Activated T-cell treated with anti-CD3 and anti-CD28 coated beads, Interleukin-2, amount 50 U/mL, for 4 hours (primary cell): ENCODE data around the gene CTXN1. TPM values are rescaled to one million over a fixed set of nuclear protein-coding genes. Genes with fewer than 3 reads are reported as not detected.

ENCODE experiments used
- ATAC-seq, 2 donors: fragments of 200-7000 bp; cut with Tn5 transposase; one replicate each; pipeline ENCODE4 v1.10.0; 2021
- DNase-seq: peaks from one replicate; pipeline ENCODE4 v3.0.0-alpha.2; 2020
- H3K27me3 Mint-ChIP-seq: one replicate; pipeline ENCODE4 v1.8.0; 2021; ENCODE audit warnings: low read depth, mixed read lengths
- H3K36me3 Mint-ChIP-seq: one replicate; pipeline ENCODE4 v1.8.0; 2022; ENCODE audit warnings: mixed read lengths; ENCODE audit not compliant: insufficient read depth
- H3K4me1 Mint-ChIP-seq: one replicate; pipeline ENCODE4 v1.8.0; 2021; ENCODE audit warnings: low read depth, mixed read lengths
- H3K4me3 Mint-ChIP-seq: one replicate; pipeline ENCODE4 v1.8.0; 2021; ENCODE audit warnings: mild to moderate bottlenecking, moderate library complexity, mixed read lengths
- H3K9me3 Mint-ChIP-seq: one replicate; pipeline ENCODE4 v1.8.0; 2021; ENCODE audit warnings: mixed read lengths
- total RNA-seq, 3 donors: library from RNA; stranded (reverse); gene quantifications; one replicate each; pipeline ENCODE4 v1.2.1, GENCODE V29; 2021

Gene CTXN1
- total RNA-seq, 3 donors from 2014 or later, result 0.71 to 1.4 (median 0.95) TPM

DNA sequence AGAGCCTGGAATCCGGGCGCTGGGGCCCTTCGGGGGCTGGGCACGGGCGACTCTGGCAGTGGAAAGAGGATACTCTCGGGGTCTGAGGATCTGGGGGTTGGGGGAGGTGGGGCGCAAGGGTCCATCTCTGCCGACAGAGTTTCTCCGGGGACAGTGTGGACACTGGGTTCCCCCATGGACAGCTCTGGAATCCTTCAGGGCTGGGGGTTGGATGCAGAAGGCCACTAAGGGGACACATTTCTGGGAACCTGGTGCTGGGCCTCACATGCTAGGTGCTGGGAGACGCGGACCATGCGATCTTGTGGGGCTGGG is 9.0 kb downstream of the CTXN1 start:
- no peaks in the 10 kb centered on the region for H3K9me3 Mint-ChIP-seq
- peak overlapping the region; percentile 69 for H3K4me3 Mint-ChIP-seq
- DNase-seq (no peak), ATAC-seq (no peak)
- peaks cover 6% of the 10 kb centered on the region for H3K36me3 Mint-ChIP-seq
- H3K27me3 Mint-ChIP-seq, result peaks cover 36% of the 10 kb centered on the region
- H3K4me1 Mint-ChIP-seq, result peaks cover 33% of the 10 kb centered on the region

DNA sequence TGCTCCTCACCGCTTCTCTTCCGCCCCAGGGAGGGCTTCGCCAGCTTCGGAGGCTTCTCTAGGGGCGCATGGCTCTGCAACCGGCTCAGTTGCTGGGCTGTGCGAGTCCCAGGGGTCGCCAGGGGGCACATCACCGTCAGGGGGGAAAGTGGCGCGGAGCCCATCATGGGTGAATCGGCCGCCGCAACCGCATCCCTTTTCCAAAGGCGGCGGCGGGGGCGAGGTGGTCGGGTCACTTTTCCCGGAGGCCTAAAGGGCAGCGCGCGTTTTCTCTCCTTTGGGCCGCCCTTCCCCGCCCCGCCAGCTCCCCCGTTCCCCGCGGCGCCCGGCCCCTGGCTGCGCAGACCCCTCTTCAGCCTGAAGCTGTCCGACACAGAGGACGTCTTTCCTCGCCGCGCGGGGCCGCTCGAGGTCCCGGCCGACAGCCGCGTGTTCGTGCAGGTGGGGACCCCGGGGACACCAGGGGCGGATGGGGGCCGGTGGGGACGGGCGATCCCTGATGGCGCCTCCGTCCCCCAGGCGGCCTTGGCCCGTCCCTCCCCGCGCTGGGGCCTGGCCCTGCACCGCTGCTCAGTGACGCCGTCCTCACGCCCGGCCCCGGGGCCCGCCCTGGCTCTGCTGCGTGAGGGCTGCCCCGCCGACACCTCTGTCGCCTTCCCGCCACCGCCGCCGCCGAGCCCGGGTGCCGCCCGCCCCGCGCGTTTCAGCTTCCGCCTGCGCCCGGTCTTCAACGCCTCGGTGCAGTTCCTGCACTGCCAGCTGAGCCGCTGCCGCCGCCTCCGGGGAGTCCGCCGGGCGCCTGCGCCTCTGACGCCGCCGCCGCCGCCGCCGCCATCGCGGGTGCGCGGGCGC is 9.6 kb downstream of the CTXN1 start:
- no peaks in the 10 kb centered on the region for H3K9me3 Mint-ChIP-seq
- peaks cover 8% of the 10 kb centered on the region for H3K36me3 Mint-ChIP-seq
- peaks cover 27% of the 10 kb centered on the region for H3K4me1 Mint-ChIP-seq
- no peak for DNase-seq
- ATAC-seq, result peak; percentile 23 to 26
- H3K27me3 Mint-ChIP-seq, result peaks cover 36% of the 10 kb centered on the region
- H3K4me3 Mint-ChIP-seq, result peak overlapping the region; percentile 50

DNA sequence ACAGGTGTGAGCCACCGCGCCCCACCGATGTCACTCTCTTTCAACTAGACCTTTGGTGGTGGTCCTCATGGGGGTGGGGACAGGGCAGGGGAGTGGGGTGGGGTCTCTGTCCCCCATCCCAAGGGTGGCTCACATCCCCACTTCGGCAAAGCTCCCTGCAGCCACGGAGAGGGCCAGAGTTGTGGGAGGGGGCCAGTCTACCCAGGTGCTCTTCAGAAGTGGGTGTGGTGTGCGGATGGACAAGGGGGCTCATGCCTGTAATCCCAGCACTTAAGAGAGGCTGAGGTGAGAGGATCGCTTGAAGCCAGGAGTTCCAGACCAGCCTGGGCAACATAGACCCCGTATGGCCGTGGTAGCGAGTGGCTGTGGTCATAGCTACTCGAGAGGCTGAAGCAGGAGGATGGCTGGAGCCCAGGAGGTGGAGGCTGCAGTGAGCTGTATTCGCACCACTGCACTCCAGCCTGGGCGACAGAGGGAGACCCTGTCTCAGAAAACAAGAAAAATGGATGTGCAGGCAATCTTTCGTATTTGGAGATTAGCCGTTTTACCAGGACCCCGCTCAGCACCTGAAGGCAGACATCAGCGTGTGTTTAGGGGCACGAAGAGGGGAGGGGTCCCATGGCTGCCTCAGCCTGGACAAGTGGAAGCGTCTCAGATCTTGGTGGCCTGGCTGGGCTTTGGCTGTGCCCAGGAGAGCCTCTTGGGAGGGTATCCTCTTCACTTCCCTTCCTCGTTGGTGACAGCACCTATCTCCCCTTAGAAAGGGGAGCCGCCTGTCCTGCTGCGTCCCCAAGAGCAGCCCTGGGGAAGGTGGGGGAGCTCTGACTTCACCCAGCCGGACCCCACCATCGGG is 10.5 kb downstream of the CTXN1 start:
- Mint-ChIP-seq H3K9me3 (no peaks in the 10 kb centered on the region), H3K4me1 (peaks cover 22% of the 10 kb centered on the region)

DNA sequence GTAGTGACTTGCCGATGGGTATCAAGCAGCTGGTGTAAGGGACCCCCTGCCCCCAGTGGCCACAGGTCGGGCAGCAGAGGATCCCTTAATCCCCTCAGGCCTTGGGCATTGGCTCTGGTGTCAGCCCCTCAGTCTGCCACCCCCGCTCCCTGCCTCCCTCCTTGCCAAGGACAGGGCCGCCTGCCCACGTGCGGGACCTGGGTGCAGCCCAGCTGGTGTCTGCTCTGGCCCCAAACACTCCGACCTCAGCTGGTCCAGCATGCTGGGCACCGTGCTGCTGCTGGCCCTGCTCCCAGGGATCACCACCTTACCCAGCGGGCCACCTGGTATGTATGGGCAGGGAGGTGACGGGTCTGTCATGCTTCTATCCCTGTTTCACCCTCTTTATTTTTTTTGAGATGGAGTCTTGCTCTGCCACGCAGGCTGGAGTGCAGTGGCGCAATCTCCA is 11.3 kb downstream of the CTXN1 start, which contains the start of gene TGFBR3L:
TSS of gene TGFBR3L (plus strand) at position 233 of the 448 bp plus-strand sequence.
- ATAC-seq, result no peak
- Mint-ChIP-seq H3K36me3 (peaks cover 14% of the 10 kb centered on the region), H3K9me3 (no peaks in the 10 kb centered on the region), H3K4me1 (peaks cover 16% of the 10 kb centered on the region), H3K4me3 (peak within 1 kb of the TSS; percentile 50), H3K27me3 (peaks cover 31% of the 10 kb centered on the region)
- DNase-seq, result no peak

More for the DNA sequence above, 10.5 kb downstream of the CTXN1 start:
- H3K27me3 Mint-ChIP-seq, result peaks cover 36% of the 10 kb centered on the region
- no peak for ATAC-seq
- no peak for DNase-seq
- peaks cover 14% of the 10 kb centered on the region for H3K36me3 Mint-ChIP-seq
- H3K4me3 Mint-ChIP-seq, result peak overlapping the region; percentile 50

DNA sequence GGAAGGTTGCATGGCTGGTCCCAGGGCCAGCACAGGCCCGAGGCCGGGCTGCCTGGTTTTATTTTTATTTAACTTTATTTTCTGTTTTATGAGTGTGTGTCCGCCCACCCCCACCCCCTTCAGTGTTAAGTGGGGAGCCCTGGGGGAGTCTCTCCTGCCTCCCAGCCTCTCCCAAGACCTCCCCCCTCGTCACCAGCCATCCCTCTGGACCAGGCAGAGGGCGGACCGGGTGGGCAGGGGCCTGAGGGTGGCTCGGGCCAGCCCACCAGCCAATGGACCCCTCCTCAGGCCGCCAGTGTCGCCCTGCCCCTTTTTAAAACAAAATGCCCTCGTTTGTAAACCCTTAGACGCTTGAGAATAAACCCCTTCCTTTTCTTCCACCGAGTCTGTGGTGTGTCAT is 11.8 kb downstream of the CTXN1 start:
- Mint-ChIP-seq H3K9me3 (no peaks in the 10 kb centered on the region), H3K36me3 (peaks cover 14% of the 10 kb centered on the region), H3K27me3 (peaks cover 30% of the 10 kb centered on the region), H3K4me3 (no peak overlapping the region), H3K4me1 (peaks cover 14% of the 10 kb centered on the region)
- DNase-seq, result no peak
- no peak for ATAC-seq

DNA sequence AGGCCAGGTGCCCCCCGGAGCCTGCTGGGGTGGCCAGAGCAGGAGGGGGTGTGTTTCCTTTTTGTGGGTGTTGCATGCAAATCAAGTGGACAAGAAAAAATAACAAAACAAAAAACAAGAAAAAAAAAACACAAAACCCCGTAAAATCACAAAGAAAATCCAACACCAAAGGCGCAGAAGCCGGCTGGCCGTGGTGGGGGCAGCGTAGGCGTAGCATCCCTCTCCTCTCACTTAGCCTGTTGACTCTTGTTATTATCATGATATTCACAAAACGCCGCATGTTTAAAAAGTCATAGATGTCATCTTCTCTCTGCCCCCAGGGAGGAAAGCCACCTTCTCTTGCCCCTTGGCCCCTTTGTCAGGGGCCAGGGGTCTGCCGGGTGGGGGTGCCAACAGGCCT is 12.3 kb downstream of the CTXN1 start:
- DNase-seq, result no peak
- peaks cover 14% of the 10 kb centered on the region for H3K4me1 Mint-ChIP-seq

DNA sequence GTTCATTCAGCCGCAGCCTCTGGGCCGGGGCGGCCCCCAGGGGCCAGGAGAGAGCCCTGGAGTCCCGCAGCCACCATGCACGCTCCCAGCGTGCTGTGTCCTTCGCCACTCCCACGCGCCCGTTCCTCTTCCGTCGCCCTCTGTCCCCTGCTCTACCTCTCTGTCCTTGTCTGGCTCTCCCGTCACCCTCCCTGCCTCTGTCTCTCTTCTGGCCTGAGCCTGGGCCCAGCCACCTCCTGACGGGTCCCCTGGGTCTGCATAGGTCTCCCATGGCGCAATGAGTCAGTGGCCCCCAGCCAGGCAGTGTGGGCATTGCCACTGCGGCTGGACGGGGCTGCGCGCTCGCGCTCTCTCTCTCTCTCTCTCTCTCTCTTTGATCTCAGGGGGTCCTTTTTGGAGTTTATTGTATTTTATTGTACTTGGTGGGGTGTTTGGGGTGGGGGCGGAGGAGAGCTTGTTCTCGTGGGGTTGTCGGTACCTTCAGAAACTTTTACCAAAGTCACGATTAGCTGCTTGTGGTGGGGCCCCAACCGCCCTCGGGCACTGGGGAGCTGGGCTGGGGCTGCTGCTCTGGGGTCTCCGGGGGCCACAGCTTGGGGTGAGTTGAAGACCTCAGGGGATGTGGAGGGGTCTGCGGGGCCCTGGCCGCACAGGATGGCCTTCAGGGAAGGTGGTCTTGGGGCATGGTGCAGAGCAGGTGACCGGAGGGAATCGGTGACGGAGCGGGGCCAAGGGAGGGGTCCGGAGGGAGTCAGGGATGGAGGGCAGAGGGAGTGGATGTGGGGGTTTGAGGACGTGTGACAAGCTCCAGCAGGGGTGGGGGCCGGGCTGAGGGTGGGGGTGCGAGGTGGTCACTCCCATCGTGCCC is 13.0 kb downstream of the CTXN1 start:
- no peak for ATAC-seq
- H3K4me1 Mint-ChIP-seq, result peaks cover 13% of the 10 kb centered on the region
- no peak for DNase-seq
- H3K4me3 Mint-ChIP-seq, result no peak overlapping the region
- no peaks in the 10 kb centered on the region for H3K9me3 Mint-ChIP-seq
- peaks cover 24% of the 10 kb centered on the region for H3K27me3 Mint-ChIP-seq
- H3K36me3 Mint-ChIP-seq, result peaks cover 14% of the 10 kb centered on the region

More for the DNA sequence above, 12.3 kb downstream of the CTXN1 start:
- H3K9me3 Mint-ChIP-seq, result no peaks in the 10 kb centered on the region
- H3K27me3 Mint-ChIP-seq, result peaks cover 30% of the 10 kb centered on the region
- H3K4me3 Mint-ChIP-seq, result no peak overlapping the region
- peaks cover 14% of the 10 kb centered on the region for H3K36me3 Mint-ChIP-seq
- ATAC-seq, result no peak

DNA sequence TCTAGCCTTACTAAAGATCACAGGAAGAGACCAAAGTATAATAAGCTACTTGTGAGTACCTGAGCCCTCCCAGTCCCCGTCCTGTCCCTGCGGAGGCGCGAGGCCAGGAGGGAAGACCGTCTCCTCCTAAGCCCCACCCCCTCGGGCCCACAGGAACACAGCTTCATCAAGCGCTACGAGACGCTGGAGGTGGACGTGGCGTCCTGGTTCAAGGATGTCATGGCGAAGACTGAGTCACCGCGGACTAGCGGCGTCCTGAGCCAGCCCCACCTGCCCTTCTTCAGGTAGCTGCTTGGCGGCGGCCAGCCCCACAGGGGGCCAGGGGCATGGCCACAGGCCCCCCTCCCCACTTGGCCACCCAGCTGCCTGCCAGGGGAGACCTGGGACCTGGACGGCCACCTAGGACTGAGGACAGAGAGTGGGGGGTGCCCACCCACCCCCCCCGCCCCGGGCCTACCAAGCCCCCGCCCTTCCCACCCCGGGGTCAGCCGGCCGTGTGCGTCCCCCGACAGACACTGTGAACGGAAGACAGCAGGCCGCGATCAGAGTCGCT is 13.7 kb downstream of the CTXN1 start:
- Mint-ChIP-seq H3K27me3 (peaks cover 22% of the 10 kb centered on the region), H3K4me3 (no peak overlapping the region), H3K9me3 (no peaks in the 10 kb centered on the region), H3K36me3 (peaks cover 14% of the 10 kb centered on the region), H3K4me1 (peaks cover 15% of the 10 kb centered on the region)
- DNase-seq (no peak), ATAC-seq (no peak)

DNA sequence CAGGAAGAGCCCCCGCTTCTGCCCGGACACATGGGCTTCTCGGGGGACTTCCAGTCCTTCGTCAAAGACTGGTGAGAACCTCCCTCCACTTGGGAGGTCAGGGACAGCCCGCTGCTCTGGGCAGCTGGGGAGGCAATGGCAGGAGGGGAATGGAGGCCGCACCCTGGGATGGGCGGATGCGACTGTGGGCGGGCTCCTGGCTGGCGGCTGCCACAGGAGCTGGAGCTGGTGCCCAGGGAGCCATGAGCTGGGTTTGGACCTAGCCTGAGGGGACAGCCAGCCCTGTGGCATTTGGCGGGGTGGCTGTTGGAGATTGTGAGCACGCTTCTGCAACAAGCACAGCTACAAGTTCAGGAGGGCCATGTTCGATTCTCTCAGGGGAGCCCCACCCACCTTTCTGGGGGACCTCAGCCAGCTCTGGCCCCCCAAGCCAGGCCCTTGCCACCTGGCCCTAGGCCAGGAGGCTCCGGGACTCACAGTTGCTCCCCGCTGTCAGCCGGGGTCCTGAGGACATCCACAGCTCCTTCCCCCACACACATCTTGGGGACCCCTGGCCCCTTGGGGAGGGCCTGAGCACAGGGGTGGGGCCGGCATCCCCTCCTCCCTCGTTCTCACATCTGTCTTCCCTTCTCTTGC is 14.3 kb downstream of the CTXN1 start:
- H3K36me3 Mint-ChIP-seq, result peaks cover 14% of the 10 kb centered on the region
- H3K27me3 Mint-ChIP-seq, result peaks cover 18% of the 10 kb centered on the region
- ATAC-seq, result no peak
- peaks cover 11% of the 10 kb centered on the region for H3K4me1 Mint-ChIP-seq
- no peak for DNase-seq
- H3K4me3 Mint-ChIP-seq, result no peak overlapping the region
- no peaks in the 10 kb centered on the region for H3K9me3 Mint-ChIP-seq

DNA sequence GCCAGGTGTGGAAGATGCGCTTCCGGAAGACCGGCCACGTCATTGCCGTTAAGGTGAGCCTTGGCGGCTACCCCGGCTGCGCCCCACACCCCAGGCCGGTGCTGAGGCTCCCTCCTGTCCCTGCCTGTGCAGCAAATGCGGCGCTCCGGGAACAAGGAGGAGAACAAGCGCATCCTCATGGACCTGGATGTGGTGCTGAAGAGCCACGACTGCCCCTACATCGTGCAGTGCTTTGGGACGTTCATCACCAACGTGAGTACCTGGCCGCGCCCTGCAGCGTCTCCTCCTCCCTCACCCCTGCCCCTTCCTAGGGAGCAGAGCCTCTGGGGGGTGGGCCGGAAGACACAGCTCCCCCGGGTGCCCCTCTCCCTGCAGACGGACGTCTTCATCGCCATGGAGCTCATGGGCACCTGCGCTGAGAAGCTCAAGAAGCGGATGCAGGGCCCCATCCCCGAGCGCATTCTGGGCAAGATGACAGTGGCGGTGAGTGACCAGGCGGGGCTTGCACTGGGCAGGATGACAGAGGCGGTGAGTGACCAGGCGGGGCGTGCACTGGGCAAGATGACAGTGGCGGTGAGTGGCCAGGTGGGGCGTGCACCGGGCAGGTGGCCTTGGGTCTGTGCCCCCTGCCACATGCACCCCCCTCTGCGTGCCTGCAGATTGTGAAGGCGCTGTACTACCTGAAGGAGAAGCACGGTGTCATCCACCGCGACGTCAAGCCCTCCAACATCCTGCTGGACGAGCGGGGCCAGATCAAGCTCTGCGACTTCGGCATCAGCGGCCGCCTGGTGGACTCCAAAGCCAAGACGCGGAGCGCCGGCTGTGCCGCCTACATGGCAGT is 15.4 kb downstream of the CTXN1 start:
- Mint-ChIP-seq H3K4me3 (no peak overlapping the region), H3K4me1 (peaks cover 9% of the 10 kb centered on the region), H3K9me3 (no peaks in the 10 kb centered on the region), H3K27me3 (peaks cover 13% of the 10 kb centered on the region), H3K36me3 (peaks cover 14% of the 10 kb centered on the region)
- DNase-seq, result no peak
- ATAC-seq, result no peak

DNA sequence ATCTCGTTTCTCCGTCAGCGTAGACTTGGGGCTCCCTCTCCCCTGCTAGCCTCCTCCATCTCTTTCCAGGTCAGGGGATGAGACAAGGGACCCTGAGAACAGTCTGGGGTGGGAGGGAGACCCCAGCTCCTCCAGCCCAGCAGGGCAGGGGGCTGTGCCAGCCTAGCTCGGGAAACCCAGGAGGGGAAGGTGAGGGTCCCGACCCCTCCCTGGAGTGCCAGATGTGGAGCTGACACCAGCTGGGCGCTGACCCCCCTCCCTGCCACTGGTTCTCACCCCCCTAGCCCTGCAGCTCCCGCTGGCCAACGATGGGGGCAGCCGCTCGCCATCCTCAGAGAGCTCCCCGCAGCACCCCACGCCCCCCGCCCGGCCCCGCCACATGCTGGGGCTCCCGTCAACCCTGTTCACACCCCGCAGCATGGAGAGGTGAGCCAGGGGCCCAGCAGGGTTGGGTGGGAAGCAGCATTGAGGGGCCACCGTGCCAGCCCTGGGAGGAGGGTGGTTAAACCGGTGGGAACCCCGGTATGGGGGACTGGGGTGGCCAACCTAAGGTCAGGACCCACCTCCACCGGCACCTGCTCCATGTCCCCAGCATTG is 16.4 kb downstream of the CTXN1 start:
- Mint-ChIP-seq H3K4me1 (peaks cover 14% of the 10 kb centered on the region), H3K4me3 (no peak overlapping the region), H3K36me3 (peaks cover 16% of the 10 kb centered on the region), H3K9me3 (no peaks in the 10 kb centered on the region), H3K27me3 (peaks cover 3% of the 10 kb centered on the region)
- DNase-seq, result no peak
- no peak for ATAC-seq

DNA sequence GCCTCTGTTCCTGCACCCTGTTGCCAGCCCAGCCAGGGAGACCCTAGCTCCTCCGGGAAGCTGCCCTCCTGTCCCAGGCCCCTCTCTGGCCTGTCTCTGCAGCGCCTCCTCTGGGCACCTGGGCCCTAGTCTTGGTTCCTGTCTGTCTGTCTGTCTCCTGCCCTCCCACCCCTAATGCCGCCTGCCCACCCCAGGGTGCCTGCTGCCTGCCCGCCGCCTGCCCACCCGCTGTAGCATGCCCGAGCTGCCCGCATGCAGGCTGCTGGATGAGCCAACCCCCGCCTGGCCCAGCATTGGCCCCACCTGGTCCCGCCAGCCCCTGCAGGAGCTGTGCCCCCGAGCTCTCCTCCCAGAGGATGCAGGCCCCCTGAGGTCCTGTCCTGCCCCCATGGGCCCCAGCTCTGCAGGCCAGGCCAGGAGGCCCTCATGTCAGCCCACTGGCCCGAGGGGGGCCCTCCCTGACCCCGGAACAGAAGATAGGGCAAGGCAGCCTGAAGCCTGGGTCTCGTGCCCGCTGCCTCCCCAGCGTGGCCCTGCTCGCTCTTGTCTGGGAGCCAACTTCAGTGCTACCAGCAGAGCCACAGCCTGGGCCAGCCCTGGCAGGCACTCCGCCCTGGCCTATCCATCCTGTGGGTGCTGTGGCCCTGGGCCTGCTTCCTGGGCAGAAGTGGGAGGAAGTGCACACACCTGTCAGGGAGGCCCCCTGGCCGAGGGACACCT is 17.0 kb downstream of the CTXN1 start:
- Mint-ChIP-seq H3K4me3 (no peak overlapping the region), H3K9me3 (no peaks in the 10 kb centered on the region), H3K27me3 (no peaks in the 10 kb centered on the region), H3K36me3 (peaks cover 16% of the 10 kb centered on the region), H3K4me1 (peaks cover 15% of the 10 kb centered on the region)
- ATAC-seq, result no peak
- DNase-seq, result no peak
